ENCODE results near the gene MYB.
"Not testable (repeated sequence)": the region's sequence is repeated elsewhere in the genome, so short reads cannot be mapped to it uniquely, and the experiment has no call there.

The MYB gene

DNA sequence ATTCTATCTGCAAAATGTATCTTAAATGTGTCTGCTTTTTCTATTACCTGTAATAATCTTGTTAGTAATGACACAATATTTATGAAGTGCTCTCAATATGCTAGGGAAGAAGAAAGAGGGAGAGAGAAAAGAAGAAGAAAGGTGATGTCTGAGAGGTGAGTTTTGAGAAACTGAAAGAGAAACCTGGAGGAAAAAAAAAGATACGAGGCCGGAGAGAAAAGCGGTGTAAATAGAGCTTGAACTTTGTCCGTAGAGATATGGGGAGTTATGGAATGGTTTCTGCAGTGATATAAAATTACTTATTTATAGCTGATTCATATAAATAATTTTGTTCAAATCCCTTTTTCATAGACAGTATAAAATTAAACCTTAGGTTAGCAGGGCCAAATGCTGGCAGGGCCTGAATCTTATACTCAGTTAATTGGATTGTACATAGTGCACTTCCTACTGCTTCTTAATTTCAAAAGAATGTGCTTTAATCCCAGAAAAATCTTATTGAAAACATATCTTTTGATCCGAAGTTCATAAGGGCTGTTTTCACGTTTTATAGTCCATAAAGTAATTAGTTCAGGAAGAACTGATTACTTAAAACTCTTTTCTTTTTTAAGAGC is 43.0 kb downstream of the MYB start:
- DNase-seq: peak in 1 of 5 experiments; percentile 48

DNA sequence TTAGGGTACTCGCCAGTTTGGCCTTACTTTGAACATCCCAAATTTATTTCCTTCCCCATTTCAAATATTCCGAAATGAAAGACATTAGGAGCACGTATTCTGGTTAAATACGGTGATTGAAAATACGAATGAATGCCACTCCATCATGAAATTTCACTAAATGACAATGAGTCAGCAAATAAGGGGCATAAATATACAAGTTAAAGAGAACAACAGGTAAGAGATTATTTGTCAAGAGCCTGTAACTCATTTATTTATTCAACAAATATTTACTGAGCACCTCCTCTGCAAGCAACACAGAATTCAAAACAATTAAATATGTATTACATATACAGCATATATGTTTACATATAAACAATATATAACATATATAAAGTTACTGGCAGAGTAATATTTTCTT is 44.8 kb downstream of the MYB start:
- DNase-seq: no peak

GRCh38 chr6:135226537-135226936 is 45.4 kb downstream of the MYB start:
- DNase-seq: no peak

DNA sequence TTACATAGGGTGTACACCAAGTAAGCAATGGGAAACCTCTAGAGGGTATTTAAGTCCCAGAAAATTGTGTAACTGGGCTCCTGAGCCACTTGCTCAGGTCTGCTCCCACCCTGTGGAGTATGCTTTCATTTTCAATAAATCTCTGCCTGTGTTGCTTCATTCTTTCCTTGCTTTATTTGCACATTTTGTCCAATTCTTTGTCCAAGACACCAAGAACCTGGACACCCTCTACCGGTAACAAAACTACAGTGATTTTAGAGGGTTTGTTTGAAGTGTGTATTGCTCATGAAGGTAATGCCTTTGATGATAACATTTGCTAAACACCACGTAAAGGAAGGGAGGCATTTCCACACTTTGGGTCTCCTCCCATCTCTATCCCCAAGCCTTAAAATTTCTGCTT is 46.2 kb downstream of the MYB start:
- DNase-seq: no peak

DNA sequence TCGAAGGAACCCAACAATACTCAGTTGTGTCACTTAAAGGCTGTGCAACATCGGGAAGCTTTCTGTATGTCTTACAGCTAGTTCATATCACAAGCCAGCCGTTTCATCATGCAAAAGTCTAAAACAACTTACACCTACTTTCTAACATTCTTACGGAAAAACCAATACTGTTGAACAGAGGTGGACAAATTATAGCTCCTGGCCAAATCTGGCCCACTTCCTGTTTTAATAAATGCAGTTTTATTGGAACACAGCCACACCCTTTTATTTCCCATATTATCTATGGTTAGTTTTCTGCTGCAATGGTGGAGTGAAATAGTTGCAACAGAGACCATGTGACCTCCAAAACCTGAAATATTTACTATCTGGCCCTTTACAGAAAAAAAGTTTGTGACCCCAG is 46.6 kb downstream of the MYB start:
- DNase-seq: no peak

- DNase-seq: no peak
Observed at GRCh38 chr6:135228486-135228885, 47.4 kb downstream of the MYB start.

GRCh38 chr6:135229996-135230395 is 48.9 kb downstream of the MYB start:
- no peak for DNase-seq

GRCh38 chr6:135230711-135231468 is 49.8 kb downstream of the MYB start:
- no peak for DNase-seq

- peak in 1 of 5 experiments; percentile 95 for DNase-seq
Observed at GRCh38 chr6:135231469-135231844, 50.3 kb downstream of the MYB start.

GRCh38 chr6:135233686-135234491 is 52.8 kb downstream of the MYB start:
- peak in 1 of 5 experiments; percentile 53 for DNase-seq

DNA sequence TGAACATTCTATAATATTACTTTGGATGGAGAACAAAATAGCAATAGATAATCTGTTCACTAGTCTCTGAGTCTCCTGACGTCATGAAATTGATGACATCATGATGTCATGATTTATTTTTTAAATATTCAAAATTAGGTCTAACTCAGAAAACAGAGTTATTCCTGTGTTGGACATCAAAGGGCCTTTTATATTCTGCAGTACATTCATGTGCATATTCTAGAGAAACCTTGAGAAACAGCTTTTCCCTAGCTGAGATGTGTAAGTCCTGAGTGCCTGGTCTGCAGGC is 53.3 kb downstream of the MYB start:
- no peak for DNase-seq

- no peak for DNase-seq
Observed at GRCh38 chr6:135235716-135236115, 54.6 kb downstream of the MYB start.

DNA sequence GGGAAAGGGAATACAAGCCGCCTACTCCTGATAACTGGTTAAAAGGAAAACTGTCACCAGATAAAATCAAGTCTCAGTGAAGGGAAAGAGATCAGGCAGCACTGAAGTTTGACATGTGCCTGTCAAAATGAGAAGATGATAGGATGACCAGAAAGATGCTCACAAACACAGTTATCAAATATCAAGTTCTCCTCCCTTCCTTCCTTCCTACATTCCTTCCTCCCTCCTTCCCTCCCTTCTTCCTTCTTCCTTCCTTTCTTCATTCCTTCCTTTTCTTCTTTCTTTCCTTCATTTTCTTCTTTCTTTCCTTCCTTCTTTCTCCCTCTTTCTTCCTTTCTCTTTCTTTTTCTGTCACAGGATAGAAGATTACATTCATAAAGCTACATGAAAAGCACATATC is 55.2 kb downstream of the MYB start:
- no peak for DNase-seq

DNA sequence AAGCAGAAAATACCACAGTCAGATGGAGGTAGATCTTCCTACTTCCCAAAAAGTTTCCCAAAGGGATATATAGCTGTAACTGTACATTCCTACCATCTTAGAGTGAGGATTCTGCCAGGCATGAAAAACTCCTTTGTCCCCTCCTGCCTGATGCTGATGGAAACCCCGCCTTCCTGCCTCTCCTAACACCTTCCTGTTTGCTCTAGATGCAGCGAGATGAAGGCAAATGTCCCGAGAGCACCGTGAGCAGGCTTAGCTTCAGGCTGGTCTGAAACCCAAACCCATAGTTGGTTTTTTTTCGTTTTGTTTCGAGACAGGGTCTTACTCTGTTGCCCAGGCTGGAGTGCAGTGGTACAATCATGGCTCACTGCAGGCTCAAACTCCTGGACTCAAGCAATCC is 55.6 kb downstream of the MYB start:
- DNase-seq: peak in 1 of 5 experiments; percentile 40

DNA sequence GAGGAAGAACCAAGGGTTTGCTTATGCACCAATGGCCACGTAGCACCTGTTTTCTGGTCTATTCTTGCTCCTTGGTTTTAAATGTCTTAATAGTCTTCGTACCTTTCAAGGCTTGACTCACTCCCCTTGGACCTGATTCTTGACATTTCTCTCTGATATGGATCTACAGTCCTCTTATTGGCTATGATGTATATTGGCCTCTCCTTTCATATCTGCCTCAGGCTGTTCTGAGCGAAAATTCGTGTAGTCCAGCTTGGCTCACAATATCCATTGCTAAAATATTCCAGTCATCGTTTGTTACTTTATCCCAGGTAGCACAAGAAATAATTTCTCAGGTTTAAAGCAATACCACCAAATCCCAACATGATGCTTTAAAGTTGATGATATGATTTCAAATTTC is 59.6 kb downstream of the MYB start:
- no peak for DNase-seq

DNA sequence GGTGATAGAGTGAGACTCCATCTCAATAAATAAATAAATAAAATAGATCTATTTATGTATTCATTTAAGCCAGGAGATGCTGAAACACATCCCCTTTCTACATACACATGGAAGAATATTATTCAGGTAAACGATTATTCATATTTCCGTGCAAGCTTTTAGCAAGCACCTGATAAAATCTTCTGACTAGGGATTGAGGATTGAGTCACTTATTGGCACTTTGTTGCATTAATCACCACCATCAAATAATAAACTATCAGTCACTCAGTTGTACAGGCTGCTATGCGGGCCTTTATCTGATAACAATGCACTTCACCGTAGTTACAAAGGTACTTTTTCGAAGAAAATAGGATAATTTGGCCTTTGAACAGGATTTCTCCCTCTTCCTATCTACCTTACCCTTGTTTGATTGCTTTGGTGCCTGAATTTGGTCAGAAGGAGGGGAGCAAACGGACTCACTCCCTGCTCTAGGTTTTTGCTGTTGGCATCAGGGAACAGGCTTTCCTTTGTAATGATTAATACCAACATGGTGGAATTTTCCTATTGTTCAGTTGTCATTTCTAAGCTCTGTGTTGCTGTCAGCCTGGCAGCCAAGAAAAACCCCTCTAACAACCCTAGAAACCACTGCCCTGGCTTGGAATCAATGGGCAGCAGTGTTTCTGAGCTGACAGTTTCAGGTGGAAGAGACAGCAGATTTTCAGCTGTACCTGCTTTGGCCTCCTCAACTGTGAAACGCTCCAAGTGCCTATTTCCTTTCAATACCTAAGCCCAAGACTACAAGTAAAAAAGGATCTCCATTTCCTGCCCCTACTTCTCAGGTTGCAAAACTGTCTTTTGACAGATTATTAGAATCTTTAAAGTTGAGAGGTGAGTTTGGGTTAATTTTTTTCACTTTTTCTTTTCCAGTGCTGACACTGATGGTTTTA is 63.0 kb downstream of the MYB start:
- DNase-seq: no peak

DNA sequence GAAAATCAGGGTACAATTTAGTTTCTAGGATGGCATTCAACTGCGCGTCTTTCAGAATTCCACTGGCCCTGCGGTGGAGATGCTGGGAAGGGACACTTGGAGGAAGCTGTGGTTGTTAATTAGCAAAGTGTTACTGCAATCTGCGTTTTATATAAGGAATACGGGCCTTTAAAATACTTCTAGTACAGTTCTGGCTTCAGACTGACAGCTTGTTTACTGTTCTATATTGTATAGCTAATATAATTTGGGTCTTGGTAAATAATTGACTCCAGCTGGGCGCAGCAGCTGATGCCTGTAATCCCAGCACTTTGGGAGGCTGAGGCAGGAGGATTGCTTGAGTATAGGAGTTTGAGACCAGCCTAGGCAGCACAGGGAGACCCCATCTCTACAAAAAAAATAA is 63.7 kb downstream of the MYB start:
- no peak for DNase-seq

DNA sequence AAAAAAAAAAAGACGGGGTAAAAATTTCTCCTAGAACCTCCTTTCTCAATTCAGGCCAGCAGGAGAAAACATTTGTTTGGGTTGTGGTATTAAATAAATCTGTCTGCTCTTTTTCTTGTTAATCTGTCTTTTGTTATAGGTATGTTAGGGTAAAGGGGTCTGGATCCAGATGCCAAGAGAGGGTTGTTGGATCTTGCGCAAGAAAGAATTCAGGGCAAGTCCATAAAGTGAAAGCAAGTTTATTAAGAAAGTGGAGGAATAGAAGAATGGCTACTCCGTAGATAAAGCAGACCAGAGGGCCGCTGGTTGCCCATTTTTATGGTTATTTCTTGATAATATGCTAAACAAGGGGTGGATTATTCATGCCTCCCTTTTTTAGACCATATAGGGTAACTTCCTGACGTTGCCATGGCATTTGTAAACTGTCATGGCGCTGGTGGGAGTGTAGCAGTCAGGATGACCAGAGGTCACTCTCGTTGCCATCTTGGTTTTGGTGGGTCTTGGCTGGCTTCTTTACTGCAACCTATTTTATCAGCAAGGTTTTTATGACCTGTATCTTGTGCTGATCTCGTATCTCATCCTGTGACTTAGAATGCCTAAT is 65.4 kb downstream of the MYB start:
- DNase-seq: not testable (repeated sequence)

DNA sequence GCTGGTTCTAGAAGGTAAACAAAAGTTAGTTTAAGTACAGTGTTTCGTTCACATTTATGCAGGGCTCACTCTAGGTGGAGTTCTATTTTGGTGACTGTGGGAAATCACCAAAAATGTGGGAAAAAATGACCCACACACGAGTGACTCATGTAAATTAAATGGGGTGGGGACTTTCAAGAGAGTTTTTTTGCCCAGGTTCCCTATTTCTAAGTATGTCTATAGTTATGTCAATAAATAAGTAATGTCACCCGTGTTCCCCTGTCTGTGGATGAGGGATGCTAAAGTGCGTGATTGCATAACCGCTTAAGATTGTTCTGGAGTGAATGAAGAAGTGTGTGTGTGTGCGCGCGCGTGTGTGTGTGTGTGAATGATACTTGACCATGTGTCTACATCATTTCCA is 69.1 kb downstream of the MYB start:
- DNase-seq: no peak

DNA sequence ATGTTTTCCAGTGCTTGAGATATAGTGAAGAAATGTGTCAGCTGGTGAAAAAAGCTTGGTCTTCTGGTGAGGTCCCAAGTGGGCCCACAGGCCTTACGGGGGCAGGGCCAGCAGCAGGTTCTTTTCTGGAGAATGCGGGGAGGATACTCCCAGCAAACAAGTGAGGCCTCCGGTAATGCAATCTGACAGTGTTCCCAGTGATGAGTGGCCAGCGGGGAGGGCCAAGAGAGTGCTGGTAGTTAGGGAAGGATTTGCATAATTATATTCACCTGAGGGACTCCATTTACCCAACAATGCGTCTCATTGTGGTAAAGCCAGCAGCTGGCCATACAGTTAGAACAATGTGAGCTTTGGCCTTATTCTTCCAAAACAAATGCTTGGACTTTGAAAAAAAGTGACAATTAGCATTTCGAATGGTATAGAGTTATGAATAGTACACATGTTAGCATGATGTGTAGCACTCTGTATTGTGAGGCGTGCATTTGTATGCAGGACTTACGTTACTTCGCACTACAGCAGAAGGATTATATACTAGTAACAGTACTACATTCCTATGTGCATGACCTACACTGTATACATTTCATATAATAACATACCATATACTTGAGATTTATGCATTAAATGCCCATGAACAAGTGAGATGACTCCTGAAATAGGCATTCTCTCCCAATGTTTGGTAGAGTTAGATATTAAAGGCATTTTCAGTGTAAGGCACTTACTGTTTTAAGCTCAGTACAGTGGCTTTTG is 69.8 kb downstream of the MYB start:
- no peak for DNase-seq

All from T-helper 2 cell (primary cell).